ENCODE data around the gene LRRC63.
"Not testable (repeated sequence)": the region's sequence is repeated elsewhere in the genome, so short reads cannot be mapped to it uniquely, and the experiment has no call there.

LRRC63 gene, protein sequence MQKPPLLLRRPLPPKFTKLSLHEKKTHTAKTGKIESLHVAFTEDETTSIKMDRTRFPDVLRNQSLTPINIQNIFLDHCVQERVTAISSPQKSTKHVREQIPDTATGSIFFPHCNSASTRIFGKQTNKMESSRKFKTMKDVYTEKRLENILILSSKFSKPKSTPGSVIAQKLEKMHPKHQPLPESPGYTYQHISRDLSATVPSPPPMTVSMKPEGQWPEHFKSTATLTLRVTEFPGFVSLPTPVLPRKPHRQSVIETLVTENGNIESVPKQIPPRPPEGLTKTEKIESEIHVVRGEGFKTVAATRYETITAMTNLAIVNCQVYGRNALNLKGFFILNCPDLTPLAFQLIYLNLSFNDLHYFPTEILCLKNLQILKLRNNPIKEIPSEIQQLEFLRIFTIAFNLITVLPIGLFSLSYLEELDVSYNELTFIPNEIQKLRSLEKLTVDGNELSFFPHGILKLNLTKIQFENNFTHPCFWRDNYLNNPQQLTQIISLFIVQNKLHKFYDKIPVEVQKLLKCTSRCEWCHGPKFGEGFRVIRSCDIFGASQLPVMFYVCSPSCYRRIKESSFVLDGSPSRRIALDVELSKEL

GRCh38 chr13:46211483-46212351 lies at the start of gene LRRC63:
Gene LRRC63, plus strand, starts transcription at chr13:46211928. Its CDS starts 1,107 bp downstream, at chr13:46213035.
- peak; percentile 68 to 83 for DNase-seq (ENCODE audit: low read depth in 2 of 2)

DNA sequence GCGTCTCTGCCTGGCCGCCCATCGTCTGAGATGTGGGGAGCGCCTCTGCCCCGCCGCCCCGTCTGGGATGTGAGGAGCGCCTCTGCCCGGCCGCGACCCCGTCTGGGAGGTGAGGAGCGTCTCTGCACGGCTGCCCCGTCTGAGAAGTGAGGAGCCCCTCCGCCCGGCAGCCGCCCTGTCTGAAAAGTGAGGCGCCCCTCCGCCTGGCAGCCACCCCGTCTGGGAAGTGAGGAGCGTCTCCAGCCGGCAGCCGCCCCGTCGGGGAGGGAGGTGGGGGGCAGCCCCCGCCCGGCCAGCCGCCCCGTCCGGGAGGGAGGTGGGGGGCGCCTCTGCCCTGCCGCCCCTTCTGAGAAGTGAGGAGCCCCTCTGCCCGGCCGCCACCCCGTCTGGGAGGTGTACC lies 49.0 kb upstream of the LRRC63 start:
- DNase-seq (ENCODE audit: low read depth in 2 of 2), result not testable (repeated sequence)

GRCh38 chr13:46164661-46165060 lies 47.1 kb upstream of the LRRC63 start:
- no peak for DNase-seq (ENCODE audit: low read depth in 2 of 2)

DNA sequence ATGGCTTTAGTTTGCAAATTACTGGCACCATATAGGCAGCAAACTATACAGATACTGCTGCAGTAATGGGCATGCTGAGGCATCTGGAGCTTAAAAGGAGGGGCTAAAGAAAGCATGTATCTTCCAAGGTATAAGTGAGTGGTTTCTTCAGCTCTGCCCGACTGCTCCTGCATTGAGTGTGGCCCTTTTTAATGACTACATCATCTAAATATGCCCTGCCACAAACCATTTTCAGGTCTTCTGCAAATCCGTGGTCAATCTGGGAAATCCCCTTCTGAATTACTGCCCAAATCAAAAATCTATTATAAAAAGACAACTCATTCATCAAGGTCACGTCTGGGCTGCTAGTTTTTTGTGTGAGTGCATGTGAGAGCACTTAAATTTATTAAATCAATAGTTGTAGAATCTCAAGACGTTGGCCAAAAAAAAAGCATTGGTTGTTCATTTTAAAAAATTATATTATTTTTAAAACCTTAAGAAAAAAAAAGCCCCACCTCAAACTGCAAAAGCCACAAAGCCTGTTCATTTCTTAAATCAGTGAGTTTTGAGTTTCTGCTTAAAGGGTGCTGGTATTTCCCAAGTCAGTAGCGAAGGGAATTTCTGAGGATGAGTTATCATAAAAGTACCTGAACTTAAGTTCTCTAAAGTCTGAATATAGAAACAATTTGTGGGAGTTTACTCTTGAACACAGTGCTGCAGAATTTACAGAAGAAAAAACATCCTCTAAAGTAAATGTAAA lies 46.1 kb upstream of the LRRC63 start:
- DNase-seq (ENCODE audit: low read depth in 2 of 2), result no peak

DNA sequence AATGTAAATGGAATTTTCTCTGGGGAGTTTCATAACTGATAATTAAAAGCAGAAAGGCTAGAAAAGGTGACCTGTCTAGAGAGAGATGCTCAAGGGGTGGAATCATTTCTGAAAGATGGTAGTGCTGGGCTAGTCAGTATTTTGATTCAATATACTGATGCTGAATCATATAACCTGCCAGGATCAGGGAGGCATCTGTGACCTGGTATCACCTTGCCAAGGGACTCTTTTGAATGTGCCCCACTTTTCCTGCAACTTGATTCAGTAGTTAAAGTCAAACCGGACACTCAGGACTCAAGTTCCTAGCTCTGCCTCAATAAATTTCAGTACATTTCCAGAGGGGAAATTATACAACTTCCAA lies 45.5 kb upstream of the LRRC63 start:
- DNase-seq (ENCODE audit: low read depth in 2 of 2), result no peak

DNA sequence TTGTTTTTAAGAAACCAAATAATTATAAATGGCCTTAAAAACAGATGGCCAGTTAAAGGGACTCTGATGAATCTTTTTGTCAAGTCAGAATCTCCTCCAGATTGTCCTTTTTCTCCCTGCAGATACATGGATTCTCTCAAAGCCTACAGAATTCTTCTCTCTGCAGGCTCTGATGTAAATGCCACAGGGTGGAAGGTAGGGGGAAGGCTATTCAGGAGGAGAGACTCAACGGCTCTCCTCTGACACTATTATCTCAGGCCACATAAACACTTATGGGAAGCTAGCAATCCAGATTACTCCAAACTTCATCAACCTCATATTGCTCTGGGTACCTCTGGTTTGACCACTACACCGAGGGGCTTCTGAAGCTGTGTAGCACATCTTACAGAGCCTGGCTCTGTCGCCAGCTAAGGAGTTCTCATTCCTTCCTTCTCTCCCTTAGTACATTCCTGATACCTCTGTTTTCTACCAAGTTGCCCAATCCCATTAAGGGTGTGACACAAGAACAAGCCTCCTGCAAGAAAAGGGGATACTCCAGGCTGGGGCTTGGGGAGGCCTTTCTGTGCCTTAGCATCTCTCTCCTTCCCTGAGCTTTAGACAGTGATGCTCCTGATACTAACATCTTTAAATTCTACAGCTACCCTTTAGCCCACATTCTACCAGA lies 44.6 kb upstream of the LRRC63 start:
- DNase-seq (ENCODE audit: low read depth in 2 of 2), result no peak

DNA sequence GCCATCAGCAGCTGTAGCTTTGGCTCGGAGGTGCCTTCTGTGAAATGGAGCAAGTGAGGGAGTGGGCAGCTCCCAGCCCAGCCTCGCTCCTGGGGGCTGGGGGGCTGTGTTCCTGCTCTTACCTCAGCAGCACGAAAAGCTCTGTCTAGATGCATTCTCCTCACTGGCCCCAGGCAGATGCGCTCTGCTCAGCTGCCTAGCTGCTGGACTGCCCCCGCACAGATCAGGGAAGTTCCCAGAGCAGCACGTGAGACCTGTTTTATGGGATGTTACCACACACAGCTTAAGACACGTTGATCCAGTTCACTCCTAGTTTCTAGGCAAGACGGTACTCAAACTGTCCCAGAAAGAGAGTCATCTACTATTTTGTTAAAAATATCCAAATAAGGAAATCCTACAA lies 43.4 kb upstream of the LRRC63 start:
- DNase-seq (ENCODE audit: low read depth in 2 of 2), result peak in 1 of 2 donors; percentile 45

GRCh38 chr13:46168783-46169182 lies 42.9 kb upstream of the LRRC63 start:
- DNase-seq (ENCODE audit: low read depth in 2 of 2), result no peak

GRCh38 chr13:46169758-46170157 lies 42.0 kb upstream of the LRRC63 start:
- no peak for DNase-seq (ENCODE audit: low read depth in 2 of 2)

DNA sequence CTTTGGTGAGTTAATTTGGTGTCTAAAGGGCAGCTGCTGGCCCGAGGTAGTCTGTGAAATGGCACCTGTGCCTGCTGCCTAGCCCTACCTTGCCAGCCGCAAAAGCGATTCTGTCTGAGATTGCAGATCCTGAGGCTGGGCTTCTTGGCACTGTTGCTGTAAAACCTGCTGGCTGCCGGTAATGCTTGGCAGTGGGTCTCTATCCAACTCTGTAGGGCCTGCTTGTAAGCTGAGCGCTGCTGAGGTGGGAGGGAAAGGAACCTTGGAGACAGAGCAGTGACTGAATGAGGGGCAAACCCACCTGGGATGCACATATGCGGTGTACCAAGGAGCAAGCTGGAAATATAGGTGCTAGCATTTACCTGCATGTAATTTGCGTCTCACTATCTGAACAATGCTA lies 41.5 kb upstream of the LRRC63 start:
- DNase-seq (ENCODE audit: low read depth in 2 of 2), result no peak

DNA sequence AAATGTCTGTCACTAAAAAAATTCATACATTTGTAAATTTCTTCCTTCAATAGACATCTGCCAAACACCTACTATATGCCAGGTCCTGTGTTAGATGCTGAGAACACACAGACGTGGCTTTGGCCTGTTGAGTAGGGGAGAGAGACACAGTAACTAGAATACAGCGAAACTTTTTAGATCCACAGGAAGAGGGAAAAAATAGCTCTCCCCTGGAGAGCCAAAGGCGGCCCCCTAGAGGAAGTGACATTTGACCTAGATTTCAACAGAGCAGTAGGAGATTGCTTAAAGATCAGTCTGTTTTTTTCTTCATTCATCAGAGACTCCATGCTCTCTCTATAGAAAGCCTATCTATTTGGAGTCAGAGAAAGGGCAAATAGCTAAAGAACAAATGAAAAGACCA lies 41.0 kb upstream of the LRRC63 start:
- DNase-seq (ENCODE audit: low read depth in 2 of 2), result no peak

DNA sequence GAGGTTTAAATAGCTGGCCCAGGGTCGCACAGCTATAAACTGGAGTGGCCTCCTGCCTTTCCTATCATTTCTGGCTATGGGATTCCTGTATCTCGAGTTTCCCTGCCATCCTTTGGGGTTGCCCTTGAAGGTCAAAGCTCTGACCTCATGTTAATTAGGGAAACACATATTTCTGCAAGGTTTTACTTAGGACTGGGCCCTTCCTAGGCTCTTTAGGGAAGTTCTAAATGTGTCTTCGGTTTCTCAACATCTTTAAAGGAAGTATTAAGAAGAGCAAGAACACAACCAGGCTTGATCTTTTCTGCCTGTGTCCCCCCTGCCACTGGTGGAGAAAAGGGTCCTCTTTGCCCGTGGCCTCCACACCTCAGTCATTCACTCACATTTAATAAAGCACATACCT lies 40.5 kb upstream of the LRRC63 start:
- no peak for DNase-seq (ENCODE audit: low read depth in 2 of 2)

- no peak for DNase-seq (ENCODE audit: low read depth in 2 of 2)
These were observed 40.0 kb upstream of the LRRC63 start for GRCh38 chr13:46171739-46172138.

GRCh38 chr13:46172531-46172991 lies 39.2 kb upstream of the LRRC63 start:
- DNase-seq (ENCODE audit: low read depth in 2 of 2), result peak in 1 of 2 donors; percentile 35

- no peak for DNase-seq (ENCODE audit: low read depth in 2 of 2)
These were observed 38.1 kb upstream of the LRRC63 start for GRCh38 chr13:46173656-46174055.

GRCh38 chr13:46176756-46177155 lies 35.0 kb upstream of the LRRC63 start:
- no peak for DNase-seq (ENCODE audit: low read depth in 2 of 2)

DNA sequence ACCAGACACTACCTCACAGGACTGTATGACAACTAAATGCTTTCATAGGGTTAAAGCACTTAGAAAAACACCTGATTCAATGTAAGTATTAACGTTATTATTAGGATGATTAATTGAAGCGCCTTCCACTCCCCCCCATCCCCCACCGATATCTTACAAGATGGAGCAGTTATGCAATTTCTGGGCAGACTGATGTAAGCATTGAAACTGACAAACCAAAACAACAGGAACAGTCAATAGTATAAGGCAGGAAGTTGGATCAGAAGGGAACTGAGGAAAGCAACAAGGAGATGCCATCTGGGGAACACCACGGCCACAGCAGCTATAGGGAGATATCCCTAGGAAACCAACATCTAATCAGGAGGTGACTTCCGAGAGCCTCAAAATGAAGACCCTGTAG lies 33.6 kb upstream of the LRRC63 start:
- no peak for DNase-seq (ENCODE audit: low read depth in 2 of 2)

GRCh38 chr13:46178821-46179220 lies 32.9 kb upstream of the LRRC63 start:
- no peak for DNase-seq (ENCODE audit: low read depth in 2 of 2)

DNA sequence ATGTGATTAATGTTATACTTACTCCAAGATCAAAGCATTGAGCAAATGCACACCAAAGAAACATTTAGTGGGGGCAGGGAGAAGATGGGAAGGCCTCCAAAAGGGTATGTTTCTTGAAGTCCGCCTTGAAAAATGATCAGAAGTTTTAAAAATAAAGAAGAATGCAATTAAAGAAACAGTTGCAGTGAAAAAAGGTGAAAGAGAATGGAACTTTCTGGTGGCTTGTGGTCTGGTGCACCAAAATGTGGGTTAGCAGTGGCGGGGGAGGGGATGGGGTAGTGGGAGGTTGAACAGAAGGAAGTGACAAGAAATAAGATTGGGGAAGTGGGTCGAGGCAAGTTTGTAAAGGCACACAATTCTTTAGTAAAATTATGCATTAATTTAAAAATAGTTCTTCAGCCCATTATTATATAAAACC lies 32.2 kb upstream of the LRRC63 start:
- peak; percentile 74 to 79 for DNase-seq (ENCODE audit: low read depth in 2 of 2)

DNA sequence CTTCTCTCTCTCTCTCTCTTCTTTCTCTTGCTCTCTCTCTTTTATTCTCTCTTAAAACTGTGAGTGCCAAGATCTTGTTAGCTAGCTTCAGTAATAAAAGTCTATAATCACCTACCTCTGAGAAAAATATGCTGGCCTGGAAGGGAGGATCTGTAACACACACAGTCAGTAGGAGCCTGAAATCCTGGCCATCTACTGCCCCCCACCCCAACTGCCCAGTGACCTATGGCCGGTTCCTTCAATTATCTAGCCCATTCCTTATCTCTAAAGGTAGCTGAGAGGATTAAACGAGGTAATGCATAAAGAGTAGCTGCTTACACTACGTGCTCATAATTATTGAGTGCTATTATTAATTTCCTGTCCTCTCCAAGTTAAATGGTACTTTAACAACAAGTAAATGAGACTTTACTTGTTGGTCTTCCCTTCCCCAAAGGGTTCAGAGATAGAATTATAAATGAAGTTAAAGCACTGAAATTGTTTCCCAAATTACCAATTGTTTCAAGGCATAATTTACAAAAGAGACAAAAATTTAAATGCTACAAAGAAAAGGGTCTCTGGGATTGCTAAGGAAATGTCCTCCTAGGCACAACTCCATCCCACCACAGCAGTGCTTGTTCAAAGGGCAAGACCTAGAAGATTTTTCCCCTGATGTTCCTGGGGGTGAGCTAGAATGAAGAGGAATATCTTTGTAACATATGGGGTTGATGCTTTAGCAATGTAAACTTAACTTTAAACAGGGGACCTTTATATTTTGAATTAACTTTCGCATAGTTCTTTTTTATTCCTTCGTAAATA lies 31.6 kb upstream of the LRRC63 start:
- DNase-seq (ENCODE audit: low read depth in 2 of 2), result no peak

Measured in stimulated activated CD8-positive, alpha-beta memory T cell treated with anti-CD3 and anti-CD28 coated beads, Interleukin-7, amount 100 ng/mL, for 4 hours (primary cell).